Activated CD4-positive, alpha-beta T cell treated with anti-CD3 and anti-CD28 coated beads for 36 hours (primary cell): ENCODE measurements around the gene FOXG1. TPM values are rescaled to one million over a fixed set of nuclear protein-coding genes. Genes with fewer than 3 reads are reported as not detected.

Experiments used
- ATAC-seq: fragments of 200-7000 bp; cut with Tn5 transposase; one replicate; pipeline ENCODE4 v1.10.0; 2021; ENCODE audit warnings: mild to moderate bottlenecking, moderate library complexity
- CTCF ChIA-PET: fragments of 350-600 bp; sonication (Branson Sonifier 250); formaldehyde crosslinking; loops from one replicate; lab custom pipeline; 2021; ENCODE audit warnings: antibody characterized with exemption; lab: Charles Lee
- POLR2A ChIA-PET: fragments of 350-600 bp; sonication (Branson Sonifier 250); formaldehyde crosslinking; loops from one replicate; lab custom pipeline; 2021; ENCODE audit warnings: antibody characterized with exemption, inconsistent platforms; lab: Charles Lee
- DNase-seq: peaks from one replicate; pipeline ENCODE4 v3.0.0-alpha.2; 2020
- H3K27ac Mint-ChIP-seq: one replicate; pipeline ENCODE4 v1.8.0; 2021; ENCODE audit warnings: mixed read lengths
- H3K27me3 Mint-ChIP-seq: one replicate; pipeline ENCODE4 v1.8.0; 2021; ENCODE audit warnings: mixed read lengths
- H3K36me3 Mint-ChIP-seq: one replicate; pipeline ENCODE4 v1.8.0; 2021; ENCODE audit warnings: low read depth, mixed read lengths
- H3K4me1 Mint-ChIP-seq: one replicate; pipeline ENCODE4 v1.8.0; 2021; ENCODE audit warnings: mixed read lengths
- H3K4me3 Mint-ChIP-seq: one replicate; pipeline ENCODE4 v1.8.0; 2021; ENCODE audit warnings: mild to moderate bottlenecking, moderate library complexity, mixed read lengths
- H3K9me3 Mint-ChIP-seq: one replicate; pipeline ENCODE4 v1.8.0; 2021; ENCODE audit warnings: low read depth, mixed read lengths
- intact Hi-C, 2 experiments: fragments of 100-400 bp; cut with DNase I in 1 of 2; cut with micrococcal nuclease in 1 of 2; formaldehyde crosslinking; loops; one replicate each; pipeline versions ENCODE4 v1.14.2 to v1.15.1; 2022 to 2024; cut with DNase I, micrococcal nuclease
- total RNA-seq, 2 experiments: library from RNA; stranded (reverse); gene quantifications; one replicate each; pipeline ENCODE4 v1.2.3, GENCODE V29; 2021

Gene FOXG1
- total RNA-seq, 2 experiments from 2014 or later: not detected

- ChIA-PET POLR2A (no interaction called here), CTCF (no interaction called here)
- Mint-ChIP-seq H3K4me1 (no peaks in the 10 kb centered on the region), H3K27me3 (peaks cover 63% of the 10 kb centered on the region), H3K4me3 (no peak overlapping the region), H3K9me3 (peaks cover 3% of the 10 kb centered on the region), H3K27ac (no peak overlapping the region), H3K36me3 (peaks cover 2% of the 10 kb centered on the region)
- DNase-seq: no peak
- ATAC-seq: no peak
- intact Hi-C loops: loop anchor here (2.0 to 10.0 kb wide), 3 partner anchors 16 to 1456 kb away; no protein-coding TSS in a partner anchor
Observed at GRCh38 chr14:28756269-28756883, 10.2 kb upstream of the FOXG1 start.

GRCh38 chr14:28756884-28757570 lies 9.6 kb upstream of the FOXG1 start:
- H3K27ac Mint-ChIP-seq: no peak overlapping the region
- H3K36me3 Mint-ChIP-seq: peaks cover 2% of the 10 kb centered on the region
- H3K4me3 Mint-ChIP-seq: no peak overlapping the region
- no peaks in the 10 kb centered on the region for H3K4me1 Mint-ChIP-seq
- intact Hi-C loops: loop anchor here (1.0 to 10.0 kb wide), 4 partner anchors 16 to 1455 kb away; no protein-coding TSS in a partner anchor
- peak; percentile 28 for DNase-seq
- H3K9me3 Mint-ChIP-seq: peaks cover 3% of the 10 kb centered on the region
- ChIA-PET POLR2A (no interaction called here), CTCF (interaction anchor here (1.1 kb wide), 2 partner anchors 1513 to 1686 kb away, joined by 3 read pairs; no protein-coding TSS in a partner anchor)
- H3K27me3 Mint-ChIP-seq: peaks cover 68% of the 10 kb centered on the region
- no peak for ATAC-seq

GRCh38 chr14:28757786-28758185 lies 8.8 kb upstream of the FOXG1 start:
- ATAC-seq: no peak
- DNase-seq: no peak
- peaks cover 2% of the 10 kb centered on the region for H3K36me3 Mint-ChIP-seq
- POLR2A ChIA-PET: no interaction called here
- H3K27me3 Mint-ChIP-seq: peaks cover 76% of the 10 kb centered on the region
- H3K27ac Mint-ChIP-seq: no peak overlapping the region
- intact Hi-C loops: loop anchor here (1.0 to 10.0 kb wide), 4 partner anchors 15 to 1455 kb away; no protein-coding TSS in a partner anchor
- H3K4me1 Mint-ChIP-seq: no peaks in the 10 kb centered on the region
- H3K4me3 Mint-ChIP-seq: no peak overlapping the region
- CTCF ChIA-PET: interaction anchor here (1.1 kb wide), 2 partner anchors 1513 to 1685 kb away, joined by 3 read pairs; no protein-coding TSS in a partner anchor
- H3K9me3 Mint-ChIP-seq: peaks cover 3% of the 10 kb centered on the region

DNA sequence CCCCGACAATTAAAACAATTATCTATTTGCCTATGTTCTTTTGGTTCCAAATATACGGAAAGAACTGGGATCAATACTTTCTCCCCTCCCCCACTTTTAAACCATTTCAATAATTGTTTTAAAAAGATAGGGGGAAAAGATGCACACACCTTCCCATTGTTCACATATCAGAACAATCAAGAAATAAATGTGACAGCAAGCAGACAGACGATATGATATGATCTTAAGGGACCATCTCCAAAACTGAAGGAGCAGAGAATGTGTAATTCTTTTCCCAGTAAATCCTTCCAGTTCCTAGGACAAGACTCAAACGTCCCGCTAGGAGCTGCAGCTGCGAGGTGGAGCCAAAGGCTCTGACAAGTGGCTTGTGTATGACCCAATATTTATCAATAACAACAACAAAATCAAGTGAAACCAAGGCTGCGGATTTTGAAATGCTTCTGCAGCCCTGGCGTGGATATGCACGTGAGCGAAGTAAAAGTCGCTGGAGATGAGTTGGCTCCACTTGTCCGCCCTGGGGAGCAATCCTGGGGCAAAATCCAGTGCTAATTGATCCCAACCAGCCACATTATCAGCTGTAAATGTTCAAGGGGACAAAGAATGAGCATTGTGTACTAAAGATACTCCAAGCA lies 8.2 kb upstream of the FOXG1 start:
- H3K4me1 Mint-ChIP-seq: no peaks in the 10 kb centered on the region
- intact Hi-C loops: loop anchor here (5.0 to 10.0 kb wide), 2 partner anchors 1246 to 1454 kb away; no protein-coding TSS in a partner anchor
- ChIA-PET CTCF (interaction anchor here (1.1 kb wide), 1 partner anchor 1512 kb away, joined by 3 read pairs; no protein-coding TSS in a partner anchor), POLR2A (no interaction called here)
- DNase-seq (no peak), ATAC-seq (no peak)
- no peak overlapping the region for H3K4me3 Mint-ChIP-seq
- H3K27me3 Mint-ChIP-seq: peaks cover 75% of the 10 kb centered on the region
- H3K36me3 Mint-ChIP-seq: peaks cover 2% of the 10 kb centered on the region
- H3K9me3 Mint-ChIP-seq: peaks cover 3% of the 10 kb centered on the region
- no peak overlapping the region for H3K27ac Mint-ChIP-seq

DNA sequence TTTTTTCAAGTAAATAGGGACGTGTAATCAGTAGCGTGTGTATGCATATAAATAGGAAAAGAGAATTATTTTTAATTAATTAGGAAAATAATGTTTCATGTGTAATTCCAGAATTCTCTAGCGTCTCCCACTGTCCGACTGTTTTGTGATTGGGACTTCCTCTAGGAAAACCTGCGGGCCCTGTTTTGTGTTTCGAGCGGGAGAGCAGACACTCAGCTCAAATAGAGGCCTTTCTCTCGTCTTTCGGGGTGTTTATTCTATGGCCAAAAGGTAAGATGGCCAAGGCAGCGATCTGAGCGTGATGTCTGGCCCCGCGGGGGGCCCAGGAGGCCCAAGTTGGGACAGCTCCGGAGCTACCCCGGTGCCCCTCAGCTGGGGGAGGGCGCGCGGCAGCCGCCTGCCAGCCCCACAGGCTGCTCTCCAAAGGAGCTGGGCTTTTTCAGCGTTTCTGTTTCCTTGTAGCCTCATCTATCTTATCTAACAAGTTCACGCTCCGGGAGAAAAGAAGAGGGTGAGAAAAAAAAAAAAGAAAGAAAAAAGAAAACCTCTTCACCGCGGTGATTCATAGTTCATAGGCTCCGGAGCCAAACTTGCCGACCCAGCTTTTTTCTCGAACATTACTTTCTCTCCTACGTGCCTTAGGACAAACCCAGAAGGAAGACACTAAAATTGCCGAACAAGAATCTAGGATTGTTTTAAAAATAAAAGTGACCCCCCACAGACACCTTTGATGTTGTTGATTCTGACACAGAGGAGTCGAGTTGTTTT lies 7.5 kb upstream of the FOXG1 start:
- Mint-ChIP-seq H3K27me3 (peaks cover 79% of the 10 kb centered on the region), H3K4me1 (no peaks in the 10 kb centered on the region), H3K9me3 (peaks cover 3% of the 10 kb centered on the region), H3K36me3 (peaks cover 2% of the 10 kb centered on the region), H3K4me3 (no peak overlapping the region), H3K27ac (no peak overlapping the region)
- ATAC-seq (no peak), DNase-seq (no peak)
- intact Hi-C loops: loop anchor here (5.0 to 10.0 kb wide), 2 partner anchors 1246 to 1453 kb away; no protein-coding TSS in a partner anchor
- POLR2A ChIA-PET: no interaction called here
- CTCF ChIA-PET: no interaction called here

DNA sequence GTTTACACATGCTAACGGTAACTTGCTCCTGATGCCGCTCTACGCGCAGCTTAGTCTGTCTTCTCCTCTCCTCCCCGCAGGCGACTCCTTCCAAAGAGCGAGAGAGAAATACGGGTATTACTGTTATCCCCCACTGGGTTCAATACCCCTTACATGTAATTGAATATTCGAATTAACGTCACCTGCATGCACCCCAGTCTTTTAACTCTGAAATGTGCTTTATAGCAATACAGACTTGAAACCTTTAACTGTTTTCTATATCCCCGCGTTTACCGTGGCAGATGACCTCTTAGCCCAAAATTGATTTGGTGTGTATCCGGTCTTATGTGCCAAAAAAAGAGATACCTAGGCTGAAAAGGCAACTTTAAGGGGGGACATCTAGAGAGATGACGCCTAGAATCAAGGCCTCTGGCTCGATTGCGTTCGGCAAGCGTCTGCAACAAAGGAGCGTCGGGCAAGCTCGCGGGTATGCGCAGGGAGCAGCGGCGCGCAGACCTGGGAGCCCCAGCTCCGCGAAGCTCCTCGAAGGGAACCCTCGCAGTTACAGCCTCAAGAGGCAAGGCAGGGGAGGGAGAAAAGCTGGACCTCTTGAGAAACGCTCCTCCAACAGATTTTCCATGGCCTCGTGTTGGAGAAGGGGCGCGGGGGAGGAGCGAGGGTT lies 6.8 kb upstream of the FOXG1 start:
- peaks cover 2% of the 10 kb centered on the region for H3K36me3 Mint-ChIP-seq
- ChIA-PET CTCF (no interaction called here), POLR2A (no interaction called here)
- H3K4me1 Mint-ChIP-seq: no peaks in the 10 kb centered on the region
- ATAC-seq (no peak), DNase-seq (no peak)
- no peak overlapping the region for H3K27ac Mint-ChIP-seq
- intact Hi-C loops: loop anchor here (5.0 to 10.0 kb wide), 2 partner anchors 1245 to 1453 kb away; no protein-coding TSS in a partner anchor
- peaks cover 3% of the 10 kb centered on the region for H3K9me3 Mint-ChIP-seq
- H3K4me3 Mint-ChIP-seq: no peak overlapping the region
- peaks cover 82% of the 10 kb centered on the region for H3K27me3 Mint-ChIP-seq

DNA sequence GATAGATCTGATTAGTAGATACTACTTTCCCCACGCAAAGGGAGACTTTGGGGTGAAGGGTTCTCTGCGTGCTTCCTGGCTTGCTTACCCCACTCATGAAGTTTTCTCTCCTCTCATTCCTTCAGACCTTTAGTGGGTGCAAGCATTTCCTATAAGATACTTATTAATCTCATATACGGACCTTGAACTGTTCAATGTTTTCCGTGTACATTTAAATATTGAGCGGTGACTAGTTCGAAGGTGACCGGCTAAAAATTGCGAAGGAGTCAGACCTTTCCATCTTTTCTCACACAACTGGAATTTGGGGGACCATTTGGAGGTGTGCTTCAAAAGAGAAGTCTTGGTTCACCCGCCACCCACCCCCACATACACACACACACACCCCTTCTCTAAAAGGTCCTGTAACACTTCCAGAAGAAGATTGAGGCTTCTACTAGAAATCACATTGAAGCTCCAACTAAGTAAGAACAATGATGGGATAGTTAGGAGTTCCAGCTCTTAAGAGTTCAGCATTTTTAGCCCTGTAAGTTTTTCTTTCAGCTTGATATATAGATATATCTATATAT lies 6.1 kb upstream of the FOXG1 start:
- intact Hi-C loops: no loop called here

DNA sequence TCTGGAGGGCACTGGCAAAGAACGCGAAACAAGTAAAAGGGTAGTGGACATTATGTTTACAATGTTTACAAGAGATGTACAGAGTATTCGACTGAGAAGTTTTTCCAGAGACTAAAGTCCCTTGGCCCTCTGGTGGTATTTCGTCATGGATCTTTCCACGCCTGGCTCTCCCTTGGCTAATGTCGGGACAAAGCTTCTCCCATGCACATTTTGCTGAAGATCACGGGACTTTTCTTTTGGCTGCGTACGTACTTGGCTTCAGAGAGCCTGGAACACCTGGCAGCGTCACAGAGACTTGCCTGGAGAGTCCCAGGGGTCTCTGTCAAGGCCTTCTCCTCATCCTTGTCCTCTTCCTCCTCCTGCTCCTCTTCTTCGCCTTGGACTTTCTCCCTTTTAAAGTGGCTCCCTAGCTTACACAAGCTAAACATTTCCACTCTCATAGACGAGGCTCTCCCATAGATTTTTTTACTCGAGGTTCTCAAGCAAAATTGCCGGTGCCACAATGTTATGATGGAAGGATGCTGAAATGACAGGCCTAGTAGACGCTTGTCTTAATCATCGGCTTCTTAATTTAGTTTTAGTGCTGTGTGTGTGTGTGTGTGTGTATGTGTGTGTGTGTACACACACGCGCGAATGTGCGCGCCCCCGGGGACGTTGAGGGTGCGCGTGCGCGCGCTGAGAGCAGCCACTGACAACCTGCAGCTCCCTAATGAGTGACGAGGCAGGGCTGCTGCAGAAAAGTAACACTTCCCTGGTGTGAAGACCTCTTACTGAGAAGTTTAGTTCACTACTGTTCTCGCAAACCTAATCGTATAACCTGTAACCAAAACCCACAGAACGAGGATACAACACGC lies 4.9 kb upstream of the FOXG1 start:
- peaks cover 5% of the 10 kb centered on the region for H3K36me3 Mint-ChIP-seq
- no peak for ATAC-seq
- H3K27ac Mint-ChIP-seq: no peak overlapping the region
- CTCF ChIA-PET: no interaction called here
- intact Hi-C loops: no loop called here
- H3K4me3 Mint-ChIP-seq: no peak overlapping the region
- peaks cover 77% of the 10 kb centered on the region for H3K27me3 Mint-ChIP-seq
- peaks cover 3% of the 10 kb centered on the region for H3K9me3 Mint-ChIP-seq
- POLR2A ChIA-PET: no interaction called here
- H3K4me1 Mint-ChIP-seq: peaks cover 11% of the 10 kb centered on the region
- DNase-seq: no peak

More for the DNA sequence above, 6.1 kb upstream of the FOXG1 start:
- H3K4me1 Mint-ChIP-seq: peaks cover 5% of the 10 kb centered on the region
- H3K27me3 Mint-ChIP-seq: peaks cover 82% of the 10 kb centered on the region
- DNase-seq (no peak), ATAC-seq (no peak)
- no peak overlapping the region for H3K4me3 Mint-ChIP-seq
- ChIA-PET CTCF (no interaction called here), POLR2A (no interaction called here)
- H3K9me3 Mint-ChIP-seq: peaks cover 3% of the 10 kb centered on the region
- H3K27ac Mint-ChIP-seq: no peak overlapping the region
- H3K36me3 Mint-ChIP-seq: peaks cover 5% of the 10 kb centered on the region

- H3K4me3 Mint-ChIP-seq: no peak overlapping the region
- H3K4me1 Mint-ChIP-seq: peaks cover 11% of the 10 kb centered on the region
- no peak overlapping the region for H3K27ac Mint-ChIP-seq
- POLR2A ChIA-PET: no interaction called here
- CTCF ChIA-PET: no interaction called here
- ATAC-seq: no peak
- H3K36me3 Mint-ChIP-seq: peaks cover 5% of the 10 kb centered on the region
- intact Hi-C loops: no loop called here
- DNase-seq: no peak
- H3K27me3 Mint-ChIP-seq: peaks cover 74% of the 10 kb centered on the region
- peaks cover 3% of the 10 kb centered on the region for H3K9me3 Mint-ChIP-seq
Observed at GRCh38 chr14:28762303-28762954, 4.2 kb upstream of the FOXG1 start.
